B cell (primary cell): ENCODE data around the gene GGNBP2. TPM values are rescaled to one million over a fixed set of nuclear protein-coding genes. Genes with fewer than 3 reads are reported as not detected.

ENCODE experiments used
- ATAC-seq: fragments of 200-7000 bp; cut with Tn5 transposase; one replicate; pipeline ENCODE4 v1.10.0; 2021; ENCODE audit warnings: low read depth, mild to moderate bottlenecking, moderate number of reproducible peaks, moderate library complexity
- CTCF ChIA-PET: fragments of 350-600 bp; sonication (Branson Sonifier 250); formaldehyde crosslinking; loops from one replicate; lab custom pipeline; 2021; ENCODE audit warnings: antibody characterized with exemption, inconsistent platforms; lab: Charles Lee
- POLR2A ChIA-PET: fragments of 350-600 bp; sonication (Branson Sonifier 250); formaldehyde crosslinking; loops from one replicate; lab custom pipeline; 2021; ENCODE audit warnings: antibody characterized with exemption; lab: Charles Lee
- DNase-seq: peaks from one replicate; pipeline ENCODE4 v3.0.0; 2013
- H2AFZ ChIP-seq: 2 replicates; pipeline ENCODE4 v1.6.1; 2012; ENCODE audit warnings: mild to moderate bottlenecking, low read depth, low read length; ENCODE audit not compliant: insufficient read depth, poor library complexity, severe bottlenecking
- H3K27ac ChIP-seq, 2 donors: 1 replicate in 1 of 2; 2 replicates in 1 of 2; pipeline ENCODE4 v1.5.1; 2012 to 2013; ENCODE audit warnings: low read length in 2 of 2, mild to moderate bottlenecking in 2 of 2, moderate library complexity in 1 of 2
- H3K27me3 ChIP-seq, 4 experiments: fragments of 200-600 bp in 1 of 4; sonication (generic) in 1 of 4; replicated peaks in 1 of 4; 1 replicate in 2 of 4; 2 replicates in 2 of 4; pipeline versions ENCODE4 v1.6.1 to v1.7.0; 2013 to 2016; ENCODE audit warnings: low read length in 3 of 4, mild to moderate bottlenecking in 2 of 4, mixed read lengths in 1 of 4, moderate library complexity in 1 of 4; ENCODE audit not compliant: insufficient read depth in 4 of 4, control insufficient read depth in 3 of 4; ENCODE audit errors: control extremely low read depth in 1 of 4
- H3K36me3 ChIP-seq, 2 experiments: replicated peaks in 1 of 2; 1 replicate in 1 of 2; 2 replicates in 1 of 2; pipeline versions ENCODE4 v1.6.1 to v1.7.1; 2013; ENCODE audit warnings: low read length in 1 of 2; ENCODE audit not compliant: insufficient read depth in 2 of 2, control insufficient read depth in 1 of 2; ENCODE audit errors: control extremely low read depth in 1 of 2, extremely low read depth in 1 of 2
- H3K4me1 ChIP-seq, 2 donors: fragments of 200-600 bp in 1 of 2; sonication (generic) in 1 of 2; 1 replicate in 1 of 2; 2 replicates in 1 of 2; pipeline versions ENCODE4 v1.5.1 to v1.6.1; 2013 to 2017; ENCODE audit warnings: low read length in 2 of 2; ENCODE audit not compliant: control insufficient read depth in 2 of 2, insufficient read depth in 2 of 2
- H3K4me2 ChIP-seq: replicated peaks from 2 replicates; pipeline ENCODE3; 2012; ENCODE audit warnings: mild to moderate bottlenecking, low read depth, low read length; ENCODE audit not compliant: poor library complexity, severe bottlenecking
- H3K4me3 ChIP-seq, 5 experiments: fragments of 200-600 bp in 1 of 5; sonication (generic) in 1 of 5; 1 replicate in 3 of 5; 2 replicates in 2 of 5; pipeline versions ENCODE4 v1.5.1 to v1.7.0; 2011 to 2016; ENCODE audit warnings: low read length in 4 of 5, mild to moderate bottlenecking in 4 of 5, low read depth in 2 of 5, control low read depth in 1 of 5, moderate library complexity in 1 of 5; ENCODE audit not compliant: insufficient read depth in 1 of 5; ENCODE audit errors: control extremely low read depth in 1 of 5, extremely low read depth in 1 of 5
- H3K79me2 ChIP-seq: fragments of 200-600 bp; sonication (generic); one replicate; pipeline ENCODE4 v1.6.0; 2016; ENCODE audit warnings: low read length; ENCODE audit not compliant: control insufficient read depth, insufficient read depth
- H3K9ac ChIP-seq: fragments of 200-600 bp; sonication (generic); 2 replicates; pipeline ENCODE4 v1.6.1; 2017; ENCODE audit warnings: mild to moderate bottlenecking, low read length, moderate library complexity
- H3K9me3 ChIP-seq, 3 donors: one replicate each; pipeline versions ENCODE4 v1.6.1 to v1.7.1; 2013; ENCODE audit warnings: low read length in 2 of 3; ENCODE audit not compliant: control insufficient read depth in 2 of 3, insufficient read depth in 1 of 3; ENCODE audit errors: control extremely low read depth in 1 of 3
- H4K20me1 ChIP-seq: 2 replicates; pipeline ENCODE4 v1.6.0; 2012; ENCODE audit warnings: mild to moderate bottlenecking, low read length; ENCODE audit not compliant: insufficient read depth, control insufficient read depth, poor library complexity, severe bottlenecking
- H3K27ac Mint-ChIP-seq: one replicate; pipeline ENCODE4 v1.8.0; 2021; ENCODE audit warnings: mixed read lengths
- H3K27me3 Mint-ChIP-seq: one replicate; pipeline ENCODE4 v1.8.0; 2021; ENCODE audit warnings: mixed read lengths
- H3K4me1 Mint-ChIP-seq: one replicate; pipeline ENCODE4 v1.8.0; 2021; ENCODE audit warnings: mixed read lengths
- H3K4me3 Mint-ChIP-seq: one replicate; pipeline ENCODE4 v1.8.0; 2021; ENCODE audit warnings: mixed read lengths
- H3K9me3 Mint-ChIP-seq: one replicate; pipeline ENCODE4 v1.8.0; 2022; ENCODE audit warnings: mixed read lengths; ENCODE audit not compliant: insufficient read depth
- CTCF ChIP-seq: fragments of 200-600 bp; IDR thresholded peaks from one replicate; pipeline ENCODE4 v1.8.0; 2022; ENCODE audit warnings: antibody characterized with exemption, mild to moderate bottlenecking
- EZH2 ChIP-seq: IDR thresholded peaks from 2 replicates; pipeline ENCODE4 v1.6.1; 2012; ENCODE audit warnings: borderline replicate concordance, low read depth, mild to moderate bottlenecking, moderate library complexity, low read length; ENCODE audit not compliant: insufficient read depth, poor library complexity, severe bottlenecking
- WGBS: methylation state at CpG from one replicate; pipeline ENCODE4 v1.1.5; 2013; ENCODE audit warnings: missing lambda C conversion rate; ENCODE audit not compliant: insufficient coverage; 5-methylcytosine and 5-hydroxymethylcytosine counted together
- intact Hi-C: fragments of 100-400 bp; cut with micrococcal nuclease; formaldehyde crosslinking; loops from one replicate; pipeline ENCODE4 v1.10.0; 2022
- polyA plus RNA-seq: library from polyadenylated mRNA; depleted of rRNA; stranded (reverse); fragments of >200 nt; gene quantifications from 2 replicates; pipeline ENCODE4 v1.2.3, GENCODE V29; 2012
- total RNA-seq, 2 donors: library from RNA; stranded (reverse); fragments of 120-200 nt in 1 of 2; gene quantifications; 1 replicate in 1 of 2; 2 replicates in 1 of 2; pipeline versions ENCODE4 v1.2.3 to v1.2.4, GENCODE V29; 2013 to 2022

The GGNBP2 gene
- total and polyA plus RNA-seq, 2 donors (not counting 1 experiment from before 2014, with no cell fraction given) = 107 to 137 TPM

- no peak for ATAC-seq
- CTCF ChIA-PET = interaction anchor here (1.1 to 1.5 kb wide), 3 partner anchors 9 to 437 kb away, joined by 3 to 4 read pairs (median 4); partner anchors contain the start of gene MRM1
Observed at GRCh38 chr17:36611345-36612072, 66.8 kb downstream of the GGNBP2 start.

More at GRCh38 chr17:36611345-36612072, 66.8 kb downstream of the GGNBP2 start:
- Histone ChIP-seq H3K9me3 (no peaks in the 10 kb centered on the region), H3K36me3 (no peaks in the 10 kb centered on the region), H3K9ac (no peak overlapping the region), H3K4me2 (no peak overlapping the region), H3K79me2 (no peaks in the 10 kb centered on the region), H3K27ac (no peak overlapping the region), H2AFZ (no peak overlapping the region), H3K27me3 (no peaks in the 10 kb centered on the region), H4K20me1 (no peaks in the 10 kb centered on the region), H3K4me3 (no peak overlapping the region), H3K4me1 (peaks cover 0 to 12% of the 10 kb centered on the region in 2 donors)
- H3K9me3 Mint-ChIP-seq = no peaks in the 10 kb centered on the region
- no peaks in the 10 kb centered on the region for H3K27me3 Mint-ChIP-seq
- no peak overlapping the region for H3K4me3 Mint-ChIP-seq
- no peak overlapping the region for H3K27ac Mint-ChIP-seq
- 84% methylated on average over 5 of the region's 9 CpGs for WGBS
- intact Hi-C loops = no loop called here
- TF ChIP-seq EZH2 (no peak), CTCF (no peak)
- DNase-seq = no peak
- POLR2A ChIA-PET = no interaction called here
- H3K4me1 Mint-ChIP-seq = peaks cover 11% of the 10 kb centered on the region
